ENCODE data around the gene ZNF574.

Gene ZNF574

GRCh38 chr19:42060117-42060516 is 15.8 kb upstream of the ZNF574 start:
- H2AFZ ChIP-seq (ENCODE audit: low read length) = no peak overlapping the region
- H3K9ac ChIP-seq (ENCODE audit: low read depth, low read length, poor library complexity, severe bottlenecking) = no peak overlapping the region
- no peak overlapping the region for H3K4me3 ChIP-seq (ENCODE audit: low read length, poor library complexity, severe bottlenecking)
- H3K27me3 ChIP-seq (ENCODE audit: insufficient read depth, low read length, poor library complexity, severe bottlenecking) = no peaks in the 10 kb centered on the region
- H4K20me1 ChIP-seq (ENCODE audit: insufficient read depth, low read length, poor library complexity, severe bottlenecking) = no peaks in the 10 kb centered on the region
- H3K4me1 ChIP-seq (ENCODE audit: insufficient read depth, low read length, poor library complexity, severe bottlenecking) = no peaks in the 10 kb centered on the region
- TF ChIP-seq EZH2phosphoT487 (IDR thresholded peaks at IDR 0.05; ENCODE audit: borderline replicate concordance) (no peak), CTCF (conservative IDR thresholded peaks at IDR 0.05; ENCODE audit: low read length) (no peak)
- no peaks in the 10 kb centered on the region for H3F3A ChIP-seq (ENCODE audit: low read depth)
- no peaks in the 10 kb centered on the region for H3K9me3 ChIP-seq (ENCODE audit: insufficient read depth, low read depth, low read length)
- no peaks in the 10 kb centered on the region for H3K36me3 ChIP-seq (ENCODE audit: insufficient read depth, low read length)
- no peak overlapping the region for H3K4me2 ChIP-seq (ENCODE audit: low read depth, low read length, poor library complexity, severe bottlenecking)
- H3K79me2 ChIP-seq (ENCODE audit: insufficient read depth, low read length) = no peaks in the 10 kb centered on the region
- H3K9me2 ChIP-seq (replicated peaks; ENCODE audit: low read depth, low read length) = no peaks in the 10 kb centered on the region

- Histone ChIP-seq H3K27me3 (ENCODE audit: insufficient read depth, low read length, poor library complexity, severe bottlenecking) (no peaks in the 10 kb centered on the region), H3K4me2 (ENCODE audit: low read depth, low read length, poor library complexity, severe bottlenecking) (no peak overlapping the region), H3K36me3 (ENCODE audit: insufficient read depth, low read length) (no peaks in the 10 kb centered on the region), H3F3A (ENCODE audit: low read depth) (no peaks in the 10 kb centered on the region), H4K20me1 (ENCODE audit: insufficient read depth, low read length, poor library complexity, severe bottlenecking) (no peaks in the 10 kb centered on the region), H3K9me3 (ENCODE audit: insufficient read depth, low read depth, low read length) (no peaks in the 10 kb centered on the region), H3K9me2 (replicated peaks; ENCODE audit: low read depth, low read length) (no peaks in the 10 kb centered on the region), H2AFZ (ENCODE audit: low read length) (no peak overlapping the region), H3K4me1 (ENCODE audit: insufficient read depth, low read length, poor library complexity, severe bottlenecking) (no peaks in the 10 kb centered on the region), H3K79me2 (ENCODE audit: insufficient read depth, low read length) (no peaks in the 10 kb centered on the region), H3K9ac (ENCODE audit: low read depth, low read length, poor library complexity, severe bottlenecking) (no peak overlapping the region), H3K4me3 (ENCODE audit: low read length, poor library complexity, severe bottlenecking) (no peak overlapping the region)
- TF ChIP-seq EZH2phosphoT487 (IDR thresholded peaks at IDR 0.05; ENCODE audit: borderline replicate concordance) (no peak), CTCF (conservative IDR thresholded peaks at IDR 0.05; ENCODE audit: low read length) (no peak)
Observed at GRCh38 chr19:42062381-42062780, 13.6 kb upstream of the ZNF574 start.

- TF ChIP-seq CTCF (conservative IDR thresholded peaks at IDR 0.05; ENCODE audit: low read length) (no peak), EZH2phosphoT487 (IDR thresholded peaks at IDR 0.05; ENCODE audit: borderline replicate concordance) (no peak)
- H3K4me2 ChIP-seq (ENCODE audit: low read depth, low read length, poor library complexity, severe bottlenecking) = no peak overlapping the region
- no peaks in the 10 kb centered on the region for H3K27me3 ChIP-seq (ENCODE audit: insufficient read depth, low read length, poor library complexity, severe bottlenecking)
- no peaks in the 10 kb centered on the region for H3K9me2 ChIP-seq (replicated peaks; ENCODE audit: low read depth, low read length)
- H3K36me3 ChIP-seq (ENCODE audit: insufficient read depth, low read length) = no peaks in the 10 kb centered on the region
- H3K9ac ChIP-seq (ENCODE audit: low read depth, low read length, poor library complexity, severe bottlenecking) = no peak overlapping the region
- no peaks in the 10 kb centered on the region for H3K9me3 ChIP-seq (ENCODE audit: insufficient read depth, low read depth, low read length)
- no peak overlapping the region for H3K4me3 ChIP-seq (ENCODE audit: low read length, poor library complexity, severe bottlenecking)
- no peaks in the 10 kb centered on the region for H4K20me1 ChIP-seq (ENCODE audit: insufficient read depth, low read length, poor library complexity, severe bottlenecking)
- no peak overlapping the region for H2AFZ ChIP-seq (ENCODE audit: low read length)
- H3F3A ChIP-seq (ENCODE audit: low read depth) = no peaks in the 10 kb centered on the region
- H3K4me1 ChIP-seq (ENCODE audit: insufficient read depth, low read length, poor library complexity, severe bottlenecking) = no peaks in the 10 kb centered on the region
- H3K79me2 ChIP-seq (ENCODE audit: insufficient read depth, low read length) = no peaks in the 10 kb centered on the region
Observed at GRCh38 chr19:42064432-42064831, 11.5 kb upstream of the ZNF574 start.

Measured in Loucy (cell line).